HCT116 (cell line): Measurements from ENCODE around the gene TAGLN2.

ENCODE experiments used
- EGR1 ChIP-seq: IDR thresholded peaks from 2 replicates; pipeline ENCODE4 v1.6.1; 2012; ENCODE audit warnings: low read depth
- EZH2 ChIP-seq: fragments of 200-600 bp; sonication (generic); IDR thresholded peaks from 2 replicates; pipeline ENCODE4 v1.6.1; 2017; ENCODE audit warnings: antibody characterized with exemption, mixed run types
- EZH2phosphoT487 ChIP-seq: fragments of 200-600 bp; IDR thresholded peaks from 2 replicates; pipeline ENCODE4 v1.6.1; 2018; ENCODE audit warnings: antibody characterized with exemption, borderline replicate concordance
- FOSL1 ChIP-seq: IDR thresholded peaks from 2 replicates; pipeline ENCODE4 v1.6.1; 2012; ENCODE audit warnings: low read depth
- JUND ChIP-seq: IDR thresholded peaks from 2 replicates; pipeline ENCODE4 v1.6.1; 2012
- POLR2A ChIP-seq: IDR thresholded peaks from 2 replicates; pipeline ENCODE4 v1.7.0; 2011; ENCODE audit warnings: borderline replicate concordance; ENCODE audit not compliant: insufficient read depth, insufficient read length; ENCODE audit errors: extremely low read depth
- POLR2AphosphoS5 ChIP-seq: IDR thresholded peaks from 2 replicates; pipeline ENCODE4 v1.6.1; 2011; ENCODE audit warnings: mild to moderate bottlenecking, low read depth, low read length, moderate library complexity
- YY1 ChIP-seq: IDR thresholded peaks from 2 replicates; pipeline ENCODE4 v1.6.1; 2011; ENCODE audit warnings: low read length, low read depth, moderate library complexity, mild to moderate bottlenecking; ENCODE audit not compliant: insufficient replicate concordance; ENCODE audit errors: extremely low read depth
- ZFX ChIP-seq: fragments of 450-650 bp; IDR thresholded peaks from 2 replicates; pipeline ENCODE4 v1.6.1; 2017
- ZNF274 ChIP-seq: fragments of 200-500 bp; sonication (Bioruptor generic); IDR thresholded peaks from 2 replicates; pipeline ENCODE4 v1.6.1; 2014; ENCODE audit warnings: mild to moderate bottlenecking, low read depth, low read length, inconsistent platforms
- TF ChIP-seq, protein P1 (sequence below), 3 experiments: fragments of 200-600 bp in 1 of 3; sonication (generic) in 1 of 3; IDR thresholded peaks in 2 of 3; conservative IDR thresholded peaks in 1 of 3; 2 replicates each; pipeline ENCODE4 v1.5.1; 2012 to 2017; ENCODE audit warnings: low read depth in 2 of 3, low read length in 2 of 3, antibody characterized with exemption in 1 of 3, borderline replicate concordance in 1 of 3, control low read depth in 1 of 3, mild to moderate bottlenecking in 1 of 3, mixed read lengths in 1 of 3, mixed run types in 1 of 3, moderate library complexity in 1 of 3; ENCODE audit not compliant: insufficient read depth in 1 of 3
- TF ChIP-seq, protein P2 (sequence below): IDR thresholded peaks from 2 replicates; pipeline ENCODE4 v1.6.1; 2011; ENCODE audit warnings: mild to moderate bottlenecking, low read length, moderate library complexity; ENCODE audit not compliant: insufficient replicate concordance; ENCODE audit errors: extremely low read depth
- TF ChIP-seq, protein P3 (sequence below): IDR thresholded peaks from 2 replicates; pipeline ENCODE4 v1.6.1; 2012; ENCODE audit warnings: low read depth
- TF ChIP-seq, protein P4 (sequence below): IDR thresholded peaks from 2 replicates; pipeline ENCODE4 v1.6.1; 2012

DNA sequence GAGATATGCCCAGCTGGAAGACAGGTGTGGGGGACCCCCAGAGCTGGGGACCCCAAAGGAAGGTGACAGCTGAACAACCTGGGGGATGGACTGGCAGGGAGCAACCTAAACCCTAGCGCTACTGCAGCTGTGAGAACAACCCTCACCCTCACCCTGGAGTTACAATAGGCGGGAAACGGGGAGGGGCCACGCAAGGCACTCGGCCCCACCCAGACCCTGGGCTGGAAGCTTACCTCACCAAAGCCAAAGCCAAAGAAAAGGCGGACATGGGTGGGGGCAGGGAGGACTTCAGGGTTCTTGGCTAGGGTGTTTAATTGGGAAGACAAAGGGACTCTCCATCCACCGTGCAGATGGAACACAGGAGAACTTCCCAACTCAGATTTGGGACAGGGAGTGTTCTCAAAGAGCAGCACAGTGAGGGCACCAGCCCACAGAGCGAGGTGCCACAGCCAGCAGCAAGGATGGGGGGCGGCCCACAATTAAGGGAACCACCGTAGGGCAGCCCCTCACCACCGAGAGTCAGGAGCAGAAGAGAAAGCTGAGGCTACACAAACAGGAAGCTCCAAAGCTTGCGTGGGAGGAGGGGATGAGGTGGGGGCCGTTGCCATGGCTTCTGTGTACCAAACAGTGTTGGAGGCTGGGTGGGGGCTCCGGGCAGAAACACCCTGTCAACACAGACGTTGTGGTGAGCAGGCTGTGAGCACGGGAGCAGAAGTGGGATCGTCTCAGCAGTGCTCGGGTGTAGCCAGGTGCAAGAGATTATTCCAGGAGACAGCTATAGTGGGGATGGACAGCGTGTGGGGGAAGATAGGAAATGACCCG lies 1.9 kb downstream of the TAGLN2 start:
- TF ChIP-seq, protein P1, sequence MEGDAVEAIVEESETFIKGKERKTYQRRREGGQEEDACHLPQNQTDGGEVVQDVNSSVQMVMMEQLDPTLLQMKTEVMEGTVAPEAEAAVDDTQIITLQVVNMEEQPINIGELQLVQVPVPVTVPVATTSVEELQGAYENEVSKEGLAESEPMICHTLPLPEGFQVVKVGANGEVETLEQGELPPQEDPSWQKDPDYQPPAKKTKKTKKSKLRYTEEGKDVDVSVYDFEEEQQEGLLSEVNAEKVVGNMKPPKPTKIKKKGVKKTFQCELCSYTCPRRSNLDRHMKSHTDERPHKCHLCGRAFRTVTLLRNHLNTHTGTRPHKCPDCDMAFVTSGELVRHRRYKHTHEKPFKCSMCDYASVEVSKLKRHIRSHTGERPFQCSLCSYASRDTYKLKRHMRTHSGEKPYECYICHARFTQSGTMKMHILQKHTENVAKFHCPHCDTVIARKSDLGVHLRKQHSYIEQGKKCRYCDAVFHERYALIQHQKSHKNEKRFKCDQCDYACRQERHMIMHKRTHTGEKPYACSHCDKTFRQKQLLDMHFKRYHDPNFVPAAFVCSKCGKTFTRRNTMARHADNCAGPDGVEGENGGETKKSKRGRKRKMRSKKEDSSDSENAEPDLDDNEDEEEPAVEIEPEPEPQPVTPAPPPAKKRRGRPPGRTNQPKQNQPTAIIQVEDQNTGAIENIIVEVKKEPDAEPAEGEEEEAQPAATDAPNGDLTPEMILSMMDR (IDR thresholded peaks at IDR 0.05 in 2 of 3, conservative IDR thresholded peaks at IDR 0.05 in 1 of 3; ENCODE audit: borderline replicate concordance in 1 of 3, insufficient read depth in 1 of 3, low read depth in 2 of 3, low read length in 2 of 3) = no peak
- no peak for TF ChIP-seq YY1
- no peak for TF ChIP-seq POLR2A
- TF ChIP-seq EZH2 = no peak
- TF ChIP-seq, protein P2, sequence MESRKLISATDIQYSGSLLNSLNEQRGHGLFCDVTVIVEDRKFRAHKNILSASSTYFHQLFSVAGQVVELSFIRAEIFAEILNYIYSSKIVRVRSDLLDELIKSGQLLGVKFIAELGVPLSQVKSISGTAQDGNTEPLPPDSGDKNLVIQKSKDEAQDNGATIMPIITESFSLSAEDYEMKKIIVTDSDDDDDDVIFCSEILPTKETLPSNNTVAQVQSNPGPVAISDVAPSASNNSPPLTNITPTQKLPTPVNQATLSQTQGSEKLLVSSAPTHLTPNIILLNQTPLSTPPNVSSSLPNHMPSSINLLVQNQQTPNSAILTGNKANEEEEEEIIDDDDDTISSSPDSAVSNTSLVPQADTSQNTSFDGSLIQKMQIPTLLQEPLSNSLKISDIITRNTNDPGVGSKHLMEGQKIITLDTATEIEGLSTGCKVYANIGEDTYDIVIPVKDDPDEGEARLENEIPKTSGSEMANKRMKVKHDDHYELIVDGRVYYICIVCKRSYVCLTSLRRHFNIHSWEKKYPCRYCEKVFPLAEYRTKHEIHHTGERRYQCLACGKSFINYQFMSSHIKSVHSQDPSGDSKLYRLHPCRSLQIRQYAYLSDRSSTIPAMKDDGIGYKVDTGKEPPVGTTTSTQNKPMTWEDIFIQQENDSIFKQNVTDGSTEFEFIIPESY = no peak
- TF ChIP-seq ZNF274 = no peak
- TF ChIP-seq EZH2phosphoT487 = no peak
- TF ChIP-seq POLR2AphosphoS5 = no peak
- TF ChIP-seq FOSL1 = no peak
- no peak for TF ChIP-seq JUND
- no peak for TF ChIP-seq ZFX
- TF ChIP-seq, protein P3, sequence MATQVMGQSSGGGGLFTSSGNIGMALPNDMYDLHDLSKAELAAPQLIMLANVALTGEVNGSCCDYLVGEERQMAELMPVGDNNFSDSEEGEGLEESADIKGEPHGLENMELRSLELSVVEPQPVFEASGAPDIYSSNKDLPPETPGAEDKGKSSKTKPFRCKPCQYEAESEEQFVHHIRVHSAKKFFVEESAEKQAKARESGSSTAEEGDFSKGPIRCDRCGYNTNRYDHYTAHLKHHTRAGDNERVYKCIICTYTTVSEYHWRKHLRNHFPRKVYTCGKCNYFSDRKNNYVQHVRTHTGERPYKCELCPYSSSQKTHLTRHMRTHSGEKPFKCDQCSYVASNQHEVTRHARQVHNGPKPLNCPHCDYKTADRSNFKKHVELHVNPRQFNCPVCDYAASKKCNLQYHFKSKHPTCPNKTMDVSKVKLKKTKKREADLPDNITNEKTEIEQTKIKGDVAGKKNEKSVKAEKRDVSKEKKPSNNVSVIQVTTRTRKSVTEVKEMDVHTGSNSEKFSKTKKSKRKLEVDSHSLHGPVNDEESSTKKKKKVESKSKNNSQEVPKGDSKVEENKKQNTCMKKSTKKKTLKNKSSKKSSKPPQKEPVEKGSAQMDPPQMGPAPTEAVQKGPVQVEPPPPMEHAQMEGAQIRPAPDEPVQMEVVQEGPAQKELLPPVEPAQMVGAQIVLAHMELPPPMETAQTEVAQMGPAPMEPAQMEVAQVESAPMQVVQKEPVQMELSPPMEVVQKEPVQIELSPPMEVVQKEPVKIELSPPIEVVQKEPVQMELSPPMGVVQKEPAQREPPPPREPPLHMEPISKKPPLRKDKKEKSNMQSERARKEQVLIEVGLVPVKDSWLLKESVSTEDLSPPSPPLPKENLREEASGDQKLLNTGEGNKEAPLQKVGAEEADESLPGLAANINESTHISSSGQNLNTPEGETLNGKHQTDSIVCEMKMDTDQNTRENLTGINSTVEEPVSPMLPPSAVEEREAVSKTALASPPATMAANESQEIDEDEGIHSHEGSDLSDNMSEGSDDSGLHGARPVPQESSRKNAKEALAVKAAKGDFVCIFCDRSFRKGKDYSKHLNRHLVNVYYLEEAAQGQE = no peak
- TF ChIP-seq EGR1 = no peak
- TF ChIP-seq, protein P4, sequence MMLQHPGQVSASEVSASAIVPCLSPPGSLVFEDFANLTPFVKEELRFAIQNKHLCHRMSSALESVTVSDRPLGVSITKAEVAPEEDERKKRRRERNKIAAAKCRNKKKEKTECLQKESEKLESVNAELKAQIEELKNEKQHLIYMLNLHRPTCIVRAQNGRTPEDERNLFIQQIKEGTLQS = no peak
